ENCODE measurements around the gene LRRC10B.
A peak's percentile ranks its signal among the peaks of the same experiment; 100 is the strongest.

The LRRC10B gene

DNA sequence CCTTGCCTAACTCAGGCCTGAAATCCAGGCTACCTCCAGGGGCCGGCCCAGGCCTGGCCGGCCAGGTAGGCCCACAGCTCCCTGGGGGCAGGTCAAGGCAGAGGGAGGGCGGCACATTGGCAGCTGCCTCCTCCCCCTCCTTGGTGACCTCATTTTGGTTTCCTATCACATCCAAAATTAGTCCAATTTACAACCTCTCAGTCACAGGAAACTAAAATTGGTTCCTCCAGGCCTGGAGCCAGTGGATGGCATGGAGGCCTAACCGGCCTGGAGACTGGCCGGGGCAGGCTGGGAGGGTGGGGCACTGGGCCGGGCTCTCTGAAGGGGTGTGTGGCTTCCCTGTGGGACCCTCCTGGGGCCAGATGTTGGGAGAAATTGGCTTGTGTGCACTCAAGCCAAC, 35.9 kb downstream of the LRRC10B start:
- no peak for DNase-seq

DNA sequence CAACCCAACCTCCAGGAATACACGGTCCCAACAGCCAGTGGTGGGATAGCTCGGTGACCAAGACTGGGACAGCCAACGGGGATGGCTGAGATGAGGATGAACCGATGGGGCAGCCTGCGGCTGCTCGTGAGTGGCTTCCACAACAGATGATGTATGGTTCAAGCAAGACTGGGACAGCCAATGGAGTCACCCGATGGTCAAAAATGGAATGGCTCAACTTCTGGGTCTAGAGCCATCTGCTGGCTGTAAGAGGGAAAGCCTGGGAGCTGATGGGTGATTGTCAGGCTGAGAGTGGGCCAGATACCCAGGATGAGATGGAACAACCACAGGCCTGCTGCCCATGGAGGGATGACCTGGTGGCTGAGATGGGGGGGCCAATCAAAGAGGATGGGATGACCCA, 36.8 kb downstream of the LRRC10B start:
- DNase-seq: no peak

DNA sequence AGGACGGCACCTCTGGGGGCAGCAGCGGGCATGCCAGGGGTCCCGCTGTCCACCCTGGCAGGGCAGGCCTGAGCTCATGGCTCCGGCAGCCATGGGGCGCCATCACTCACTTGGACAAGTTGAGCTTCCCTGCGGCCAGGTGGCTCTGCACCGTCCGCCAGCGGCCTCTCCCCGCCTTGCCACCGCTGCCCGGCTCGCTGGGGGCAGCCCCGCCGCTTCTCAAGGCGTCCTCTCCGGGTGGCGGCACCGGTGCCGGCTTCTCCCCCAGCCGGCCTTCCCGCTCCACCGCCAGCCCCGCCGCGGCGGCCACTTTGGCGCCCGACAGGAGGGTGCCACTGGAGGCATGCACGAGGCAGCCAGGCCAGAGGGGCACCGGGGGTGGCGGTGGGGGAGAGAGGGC, 37.4 kb downstream of the LRRC10B start:
- no peak for DNase-seq

DNA sequence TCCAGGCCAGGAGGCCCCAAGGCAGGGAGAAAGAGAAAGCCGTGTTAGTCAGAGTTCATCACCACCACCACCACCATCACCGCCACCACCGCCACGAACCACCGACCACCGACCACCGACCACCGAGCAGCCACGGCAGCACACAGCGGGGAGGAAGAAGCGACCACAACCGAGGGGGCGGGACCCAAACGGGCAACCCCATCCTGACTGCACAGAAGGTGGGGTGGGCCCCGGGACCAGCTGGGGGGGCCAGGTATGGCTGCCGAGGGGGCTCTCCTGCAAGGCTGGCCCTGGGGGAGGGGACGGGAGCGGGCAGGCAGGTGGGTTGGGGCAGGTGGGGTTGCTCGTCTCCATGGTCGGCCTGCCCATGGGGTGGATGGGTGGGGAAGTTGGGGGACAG, 38.1 kb downstream of the LRRC10B start:
- no peak for DNase-seq

DNA sequence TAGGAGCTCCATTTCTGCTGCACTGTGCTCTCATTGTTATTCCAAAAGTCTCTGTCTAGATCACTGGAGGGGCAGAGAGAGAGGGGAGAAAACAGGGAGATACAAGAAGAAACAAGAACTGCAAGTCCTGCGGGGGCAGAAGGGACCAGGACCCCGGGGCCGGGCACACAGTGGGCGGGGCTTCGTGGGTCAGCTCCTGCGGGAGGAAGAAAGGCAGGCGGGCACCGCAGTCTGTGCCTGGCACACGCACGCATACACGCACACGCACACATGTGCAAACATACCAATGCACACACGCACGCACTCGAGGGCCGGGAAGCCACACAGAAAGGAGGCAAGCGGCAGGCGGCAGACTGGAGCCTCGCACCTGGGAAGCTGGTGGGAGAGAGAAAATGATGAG, 38.7 kb downstream of the LRRC10B start:
- DNase-seq: no peak

DNA sequence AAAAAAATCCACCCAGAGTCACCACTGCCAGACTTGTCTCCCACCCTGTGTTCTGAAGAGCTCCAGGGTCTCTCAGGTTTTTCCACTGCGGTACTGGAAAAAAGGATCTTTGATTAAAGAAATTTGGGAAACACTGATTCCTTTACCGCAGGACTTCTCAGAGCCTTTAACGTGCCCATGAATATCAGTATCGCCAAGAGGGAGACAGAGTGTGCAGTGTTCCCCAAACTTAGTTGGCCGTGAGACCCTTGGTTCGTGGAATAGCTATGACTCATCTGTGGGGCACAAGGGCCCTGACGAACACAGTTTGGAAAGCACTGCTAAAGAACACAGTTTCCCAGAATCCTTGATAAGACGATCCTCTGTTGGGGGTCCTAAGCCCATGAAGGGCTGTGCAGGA, 40.6 kb downstream of the LRRC10B start:
- peak in 1 of 56 donors; percentile 18 for DNase-seq

DNA sequence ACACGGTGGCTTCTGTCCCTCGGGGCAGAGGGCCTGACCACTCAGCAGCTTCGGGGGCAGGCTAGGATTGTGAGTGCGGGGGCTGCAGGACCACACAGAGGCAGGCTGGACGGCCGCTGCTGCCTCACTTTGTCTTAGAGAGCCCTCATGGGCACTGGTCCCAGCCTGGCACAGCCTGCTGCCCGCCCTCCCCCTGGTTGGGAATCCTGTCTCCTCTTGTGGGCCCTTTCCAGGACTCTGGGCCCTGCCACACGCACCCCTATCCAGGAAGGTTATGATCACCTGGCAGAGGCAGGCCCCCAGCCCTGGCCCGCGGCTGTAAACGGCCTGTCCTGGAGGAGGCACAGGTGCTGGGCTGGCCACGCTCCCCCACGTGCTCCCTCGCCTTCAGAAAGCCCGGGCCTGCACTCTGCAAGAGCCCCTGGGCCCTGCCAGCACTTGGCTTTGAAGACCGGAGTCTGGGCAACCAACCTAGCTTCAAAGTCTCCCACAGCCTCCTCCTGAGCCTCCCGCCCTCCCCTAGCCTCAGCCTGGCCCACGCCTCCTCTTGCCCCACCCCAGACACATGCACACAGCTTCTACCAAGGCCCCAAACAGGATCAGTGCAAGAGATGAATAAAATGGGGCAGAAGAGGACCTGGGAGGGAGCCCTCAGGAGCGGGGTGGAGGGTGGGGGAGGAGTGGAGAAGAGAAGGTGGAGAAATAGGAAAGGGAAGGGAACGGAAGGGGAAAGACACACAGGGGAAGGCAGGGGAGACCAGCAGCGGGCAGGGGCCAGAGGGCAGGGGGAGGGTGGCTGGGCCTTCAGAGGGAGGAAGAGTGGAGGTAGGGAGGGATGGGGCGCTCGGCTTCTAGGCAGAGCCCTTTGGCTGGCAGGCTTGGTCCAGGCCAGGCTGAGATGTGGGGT, 41.4 kb downstream of the LRRC10B start:
- peak in 21 of 56 donors; percentile 10 to 67 (median 47) for DNase-seq

DNA sequence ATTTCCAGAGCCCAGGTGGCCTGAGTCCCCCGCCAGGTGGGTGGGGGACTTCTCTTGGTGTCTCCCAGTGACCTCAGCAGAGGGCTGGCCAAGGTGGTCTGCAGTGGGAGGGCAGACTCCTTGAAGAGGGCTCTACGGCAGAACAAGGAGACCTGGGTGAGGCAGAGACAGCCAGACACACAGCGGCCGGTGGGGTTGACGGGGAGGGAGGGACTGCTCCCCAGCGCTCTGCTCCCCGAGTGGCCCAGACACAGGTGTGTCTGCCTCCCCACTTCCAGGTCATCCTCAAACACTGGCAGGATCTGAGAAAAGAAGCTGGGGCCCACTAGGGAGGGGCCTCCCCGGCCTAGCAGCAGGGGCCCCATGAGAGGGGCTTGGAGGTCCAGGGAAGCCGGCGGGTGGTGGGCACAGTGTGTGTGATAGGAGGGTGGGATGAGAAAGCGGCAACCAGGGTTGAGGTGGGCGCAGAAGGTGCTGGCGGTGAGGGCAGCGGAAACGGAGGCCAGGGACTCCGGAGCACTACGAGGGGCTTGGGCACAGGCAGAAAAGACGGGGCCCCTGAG, 42.2 kb downstream of the LRRC10B start:
- DNase-seq: no peak

DNA sequence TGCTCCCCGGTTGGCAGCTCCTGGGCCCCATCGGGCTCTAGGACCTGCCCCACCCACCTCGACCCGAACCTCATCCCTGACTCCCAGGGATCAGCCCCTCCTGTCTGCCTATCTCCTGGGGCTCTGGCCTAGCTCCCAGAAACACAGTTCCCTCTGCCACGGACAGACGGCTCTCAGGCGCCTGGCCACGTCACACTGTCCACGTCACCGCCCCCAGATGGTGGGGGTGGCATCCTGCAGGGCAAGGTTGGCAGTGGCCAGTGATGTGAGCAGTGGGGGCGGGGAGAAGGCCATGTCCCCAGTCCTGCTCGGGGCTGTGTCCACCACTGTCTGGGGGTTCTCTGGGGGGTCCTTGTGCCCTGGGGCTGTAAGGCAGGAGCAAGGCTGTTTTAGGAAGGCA, 43.1 kb downstream of the LRRC10B start:
- peak in 2 of 56 donors; percentile 12 to 15 for DNase-seq

DNA sequence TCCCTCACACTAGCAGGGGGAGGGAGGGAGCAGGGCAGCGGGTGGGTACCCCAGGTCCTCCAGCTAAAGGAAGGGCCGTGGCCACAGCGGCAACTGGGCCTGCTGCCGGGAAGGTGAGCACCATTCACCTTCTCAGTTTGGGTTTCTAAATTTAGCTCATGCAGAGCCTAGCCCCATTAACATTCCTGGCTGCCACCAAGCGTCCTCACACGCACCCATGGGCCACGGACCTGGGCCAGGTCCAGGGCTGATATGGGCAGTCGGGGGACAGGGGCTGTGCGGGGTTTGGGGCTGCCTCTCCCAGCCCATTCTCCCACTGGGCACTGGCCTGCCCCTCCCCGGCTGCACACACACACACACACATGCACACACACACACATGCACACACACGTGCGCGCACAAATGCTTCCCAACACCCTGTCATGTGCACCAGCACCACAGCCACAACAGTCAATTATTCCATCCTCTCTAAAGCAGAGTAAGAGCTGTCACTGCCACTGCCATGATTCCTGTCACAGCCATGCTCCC, 43.6 kb downstream of the LRRC10B start:
- no peak for DNase-seq

DNA sequence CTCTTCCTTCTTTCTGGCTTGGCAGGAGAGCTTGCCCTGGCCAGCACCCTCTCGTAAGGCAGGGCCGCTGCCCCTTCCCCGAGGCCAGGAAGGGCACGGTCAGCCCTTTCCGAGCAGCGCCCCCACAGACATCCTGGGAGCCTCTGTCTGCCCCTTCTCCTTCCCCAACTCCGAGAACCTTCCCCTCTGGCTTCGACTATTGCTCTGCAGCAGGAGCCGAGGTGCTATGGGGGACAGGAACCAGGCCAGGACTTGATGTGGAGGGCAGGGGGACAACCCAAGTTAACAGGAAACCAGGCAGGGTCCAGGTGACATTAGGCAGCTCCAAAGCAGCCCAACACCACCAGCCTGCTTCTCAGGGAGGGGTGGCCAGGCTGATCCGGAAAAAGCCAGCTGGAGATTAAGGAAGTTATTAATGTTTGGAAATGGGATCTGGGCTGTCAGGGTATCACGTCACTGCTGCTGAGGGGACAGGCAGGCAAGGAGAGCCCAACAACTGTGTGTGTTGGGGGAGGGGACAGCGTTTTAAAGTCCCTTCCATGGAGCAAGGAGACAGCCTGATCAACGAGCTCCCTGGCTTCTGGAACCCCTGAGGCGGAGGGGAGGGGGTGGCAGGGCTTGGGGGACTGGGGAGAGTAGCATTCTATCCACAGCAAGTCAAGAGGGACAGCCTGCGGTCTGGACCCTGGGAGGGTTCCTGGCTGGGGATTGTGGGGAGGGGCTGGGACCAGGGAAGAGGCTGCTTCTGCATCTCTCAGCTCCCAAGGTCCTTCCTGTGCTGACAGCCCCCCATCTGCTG, 45.0 kb downstream of the LRRC10B start:
- no peak for DNase-seq

DNA sequence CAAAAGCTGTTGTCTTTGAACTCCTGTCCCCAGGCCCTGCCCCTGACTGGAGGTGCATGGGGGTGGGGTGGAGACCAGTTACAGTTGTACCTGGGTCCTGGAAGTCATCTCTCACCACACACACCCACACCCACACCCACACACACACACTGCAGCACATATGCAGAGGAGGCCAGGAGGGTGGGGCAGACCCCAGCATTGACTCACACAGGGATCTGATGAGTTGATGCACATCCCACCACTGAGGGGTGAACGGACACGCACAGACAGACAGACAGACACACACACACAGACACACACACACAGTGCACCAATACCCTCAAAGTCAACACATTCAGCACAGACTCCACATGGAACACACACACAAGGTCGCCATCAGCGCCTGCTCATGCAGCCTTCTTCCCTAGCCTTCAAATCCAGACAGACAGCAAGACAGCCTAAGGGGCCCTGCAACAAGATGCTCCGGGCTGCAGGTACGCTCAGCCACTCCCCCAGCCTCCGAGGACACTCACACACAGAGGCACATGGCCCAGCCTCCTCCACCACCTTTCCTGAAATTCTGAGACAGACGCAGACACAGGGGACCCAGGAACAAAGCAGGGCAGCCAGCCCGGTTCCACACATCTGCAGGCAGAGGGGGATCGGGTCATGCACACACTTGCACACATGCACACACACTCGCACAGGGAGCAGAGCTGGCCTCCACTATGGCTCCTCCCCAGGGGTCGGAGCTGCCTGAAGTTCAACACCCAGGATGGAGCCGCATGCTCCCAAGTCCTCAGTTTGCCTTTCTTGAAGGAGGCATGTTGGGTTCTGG, 45.8 kb downstream of the LRRC10B start:
- peak in 13 of 56 donors; percentile 9 to 58 (median 28) for DNase-seq

DNA sequence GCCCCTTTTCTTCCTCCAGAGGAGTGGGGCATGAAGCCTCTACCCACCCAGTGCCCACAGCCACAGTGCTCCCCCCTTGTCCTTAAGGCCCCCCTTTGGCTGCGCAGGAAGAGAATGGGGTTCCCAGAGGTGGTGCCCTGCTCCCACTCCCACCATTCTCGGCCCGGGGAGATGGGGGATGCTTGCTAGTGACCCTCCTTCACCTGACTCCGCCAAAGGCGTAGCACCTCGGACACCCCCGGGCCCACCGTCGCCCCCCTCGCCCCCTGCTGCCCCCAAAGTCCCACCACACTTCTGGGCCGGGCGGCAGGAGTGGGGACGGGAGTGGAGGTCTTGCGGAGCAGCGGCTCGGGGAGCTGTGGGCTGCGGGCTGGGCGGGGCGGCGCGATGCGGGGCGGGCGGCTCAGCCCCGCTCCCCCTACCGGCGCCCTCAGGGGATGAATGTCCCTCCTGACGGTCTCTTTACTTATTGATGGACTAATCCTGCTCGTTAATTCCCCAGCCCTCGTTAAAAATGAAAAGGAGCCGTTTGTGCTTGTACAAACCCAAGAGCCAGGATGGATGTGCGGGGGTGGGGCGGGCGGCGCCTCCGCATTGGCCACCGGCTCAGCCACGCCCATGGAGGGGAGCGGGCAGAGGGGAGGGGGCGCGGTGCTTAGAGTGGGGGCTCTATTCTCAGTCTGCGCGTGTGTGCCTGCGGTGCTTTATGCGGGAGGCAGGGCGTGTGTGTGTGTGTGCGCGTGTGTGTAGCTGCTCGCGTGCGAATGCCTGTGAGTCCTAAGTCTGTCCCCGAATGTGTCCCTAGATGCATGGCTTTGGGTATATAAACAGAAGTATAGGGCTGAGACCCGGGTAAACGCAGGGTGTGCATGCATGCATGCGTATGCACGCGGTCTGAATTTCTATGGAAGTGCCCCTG, 46.8 kb downstream of the LRRC10B start:
- DNase-seq: peak in 1 of 56 donors; percentile 16

DNA sequence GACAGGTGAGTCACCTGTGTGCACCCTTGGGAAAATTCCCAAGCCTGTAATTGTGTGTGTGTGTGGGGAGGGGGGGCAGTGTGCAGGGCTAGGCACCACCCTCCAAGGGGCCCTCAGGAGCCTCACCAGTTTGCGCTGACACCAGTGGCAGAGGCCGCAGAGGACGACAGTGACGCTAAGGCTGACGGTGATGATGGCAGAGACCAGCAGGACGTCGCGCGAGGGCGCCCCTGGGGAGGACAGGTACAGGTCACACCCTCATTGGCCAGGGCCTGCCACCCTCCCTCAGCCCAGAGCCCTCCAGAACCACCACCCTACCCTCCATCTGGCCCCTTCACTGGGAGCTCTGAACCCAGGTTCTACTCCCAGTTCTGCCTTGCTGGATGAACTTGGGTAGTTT, 47.4 kb downstream of the LRRC10B start:
- no peak for DNase-seq

DNA sequence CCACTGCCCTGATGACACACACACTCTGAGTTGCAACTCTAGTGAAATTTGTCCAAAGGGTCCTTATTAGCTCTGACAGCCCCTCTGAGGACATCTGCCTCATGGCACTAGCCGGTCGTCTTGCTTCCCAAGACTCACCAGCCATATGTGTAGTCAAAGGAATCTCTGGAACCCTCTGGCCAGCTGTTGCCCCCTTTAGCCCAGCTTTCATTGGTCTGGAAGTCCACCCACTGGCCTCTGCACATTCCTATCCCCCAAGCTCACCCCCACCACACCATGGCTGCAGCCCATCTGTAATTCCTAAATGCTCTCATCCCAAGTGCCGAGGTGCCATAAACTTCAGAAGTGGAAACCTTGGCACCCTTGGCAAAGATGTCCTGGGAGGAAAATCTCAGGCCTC, 48.1 kb downstream of the LRRC10B start:
- no peak for DNase-seq
